Activated CD4-positive, alpha-beta T cell treated with anti-CD3 and anti-CD28 coated beads for 1 hour (primary cell): Measurements from ENCODE around the gene ABR.
"Not testable (repeated sequence)": the region's sequence is repeated elsewhere in the genome, so short reads cannot be mapped to it uniquely, and the experiment has no call there.

Experiments used
- DNase-seq: peaks from one replicate; pipeline ENCODE4 v3.0.0-alpha.2; 2020

The ABR gene

GRCh38 chr17:1147664-1148063 is 32.1 kb downstream of the ABR start:
- DNase-seq: no peak

DNA sequence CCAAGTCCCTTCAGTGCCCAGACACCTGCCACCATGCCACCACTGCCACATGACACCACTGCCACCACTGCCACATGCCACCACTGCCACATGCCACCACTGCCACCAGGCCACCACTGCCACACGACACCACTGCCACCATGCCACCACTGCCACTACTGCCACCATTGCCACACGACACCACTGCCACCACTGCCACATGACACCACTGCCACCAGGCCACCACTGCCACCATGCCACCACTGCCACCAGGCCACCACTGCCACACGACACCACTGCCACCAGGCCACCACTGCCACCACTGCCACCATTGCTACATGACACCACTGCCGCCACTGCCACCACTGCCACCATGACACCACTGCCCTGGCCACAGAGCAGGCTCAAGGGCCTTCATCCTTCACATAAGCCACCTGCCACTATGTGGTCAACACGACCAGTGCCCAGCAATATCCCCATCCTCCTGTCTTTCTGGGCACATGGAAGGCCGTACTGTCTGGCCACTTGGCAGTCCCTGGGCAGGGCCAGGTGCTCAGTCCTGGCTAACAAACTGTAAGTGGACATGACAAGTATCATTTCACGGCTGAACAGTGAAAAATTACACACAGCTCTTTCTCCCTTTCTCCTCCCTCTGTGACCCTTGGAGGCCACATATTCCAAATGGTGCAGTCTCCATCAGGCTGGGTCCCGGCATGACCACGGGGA is 33.1 kb downstream of the ABR start:
- DNase-seq: no peak

DNA sequence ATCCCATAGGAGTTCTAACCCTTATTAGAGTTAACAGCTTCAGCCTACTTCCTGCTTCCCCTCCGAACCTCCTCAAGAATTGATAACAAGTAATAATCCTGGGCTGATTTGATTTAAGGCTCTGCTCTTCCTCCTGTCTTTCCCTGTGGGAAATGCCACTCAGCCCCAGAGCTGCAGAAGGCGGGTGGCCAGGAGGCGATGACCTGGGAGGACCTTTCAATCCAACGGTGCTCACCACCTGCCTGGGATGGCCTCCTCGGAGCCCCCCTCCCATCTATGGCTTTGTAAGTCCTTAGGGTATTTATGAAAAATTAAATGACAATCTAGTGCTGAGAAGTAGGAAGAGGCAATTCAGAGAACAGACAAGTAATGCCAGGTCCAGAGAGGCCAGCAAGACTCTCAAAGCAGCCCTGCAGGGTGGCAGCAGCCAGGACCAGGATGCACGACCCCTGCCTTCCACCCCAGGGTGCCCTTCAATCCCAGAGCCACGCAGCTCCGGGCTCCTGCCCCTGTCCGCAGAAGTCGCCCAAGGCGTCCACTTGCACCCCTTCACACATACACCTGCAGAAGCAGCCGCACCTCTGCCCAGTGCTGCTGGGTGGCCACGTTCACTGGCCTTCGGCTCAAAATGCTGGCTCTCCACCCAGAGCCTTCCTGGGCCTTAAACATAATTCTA is 34.3 kb downstream of the ABR start:
- DNase-seq: no peak

DNA sequence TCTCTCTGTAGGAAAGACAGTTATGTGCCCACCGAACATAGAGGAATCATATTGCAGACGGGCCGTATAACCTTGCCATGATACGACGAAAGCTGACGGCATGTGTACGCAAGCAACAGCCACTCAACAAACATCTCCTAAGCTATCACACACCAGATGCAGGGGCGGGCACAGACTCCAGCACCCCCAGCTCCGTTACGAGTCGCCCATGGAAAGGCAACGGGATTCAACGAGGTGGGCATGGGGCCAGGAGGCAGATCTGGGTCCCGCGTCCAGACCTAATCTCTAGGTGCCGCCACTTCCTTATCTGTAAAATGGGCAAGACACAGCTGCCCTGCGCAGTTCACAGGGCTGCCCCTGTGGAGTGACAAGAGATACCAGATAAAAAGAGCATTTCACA is 35.6 kb downstream of the ABR start:
- no peak for DNase-seq

DNA sequence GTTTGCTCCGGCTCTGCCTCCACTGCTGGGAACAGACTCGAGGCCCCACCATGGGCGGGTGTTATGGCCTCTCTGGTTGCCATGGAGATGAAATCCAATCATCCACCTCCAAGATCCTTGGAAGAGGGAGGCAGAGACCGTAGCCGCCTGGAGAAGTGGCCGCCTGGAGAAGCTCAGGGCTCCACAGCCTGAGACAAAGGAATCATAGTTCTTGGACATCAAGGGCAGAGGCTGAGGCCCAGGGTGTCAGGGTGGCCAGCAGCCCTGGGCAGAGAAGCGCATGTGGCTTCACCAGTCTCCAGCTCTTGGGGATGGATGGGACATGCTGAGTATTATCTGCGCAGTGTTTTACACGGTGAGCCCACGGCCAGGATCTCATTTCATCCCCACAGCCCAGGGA is 36.2 kb downstream of the ABR start:
- DNase-seq: no peak

GRCh38 chr17:1142561-1142971 is 37.2 kb downstream of the ABR start:
- no peak for DNase-seq

- no peak for DNase-seq
These were observed 42.3 kb downstream of the ABR start for GRCh38 chr17:1137465-1137894.

- DNase-seq: no peak
These were observed 43.0 kb downstream of the ABR start for GRCh38 chr17:1136748-1137147.

- DNase-seq: no peak
These were observed 45.0 kb downstream of the ABR start for GRCh38 chr17:1134634-1135324.

DNA sequence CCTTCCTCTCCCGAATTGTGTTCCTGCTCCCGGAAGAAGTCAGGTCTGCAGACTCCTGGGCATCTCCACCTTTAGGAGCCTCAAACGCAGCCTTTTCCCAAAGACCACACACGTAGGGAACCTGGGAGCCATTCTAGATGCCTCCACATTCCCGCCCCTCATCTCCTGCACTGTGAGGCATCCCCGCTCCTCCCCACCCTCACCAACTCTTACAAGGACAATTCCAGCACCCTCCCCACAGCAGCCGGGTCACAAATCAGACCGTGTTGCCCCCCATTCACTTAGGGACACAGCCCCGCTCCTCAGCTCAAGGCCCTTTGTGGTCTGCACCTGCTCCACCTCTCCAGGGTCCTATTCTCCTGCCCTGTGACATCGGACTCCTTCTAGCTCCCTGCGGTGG is 49.6 kb downstream of the ABR start:
- no peak for DNase-seq

DNA sequence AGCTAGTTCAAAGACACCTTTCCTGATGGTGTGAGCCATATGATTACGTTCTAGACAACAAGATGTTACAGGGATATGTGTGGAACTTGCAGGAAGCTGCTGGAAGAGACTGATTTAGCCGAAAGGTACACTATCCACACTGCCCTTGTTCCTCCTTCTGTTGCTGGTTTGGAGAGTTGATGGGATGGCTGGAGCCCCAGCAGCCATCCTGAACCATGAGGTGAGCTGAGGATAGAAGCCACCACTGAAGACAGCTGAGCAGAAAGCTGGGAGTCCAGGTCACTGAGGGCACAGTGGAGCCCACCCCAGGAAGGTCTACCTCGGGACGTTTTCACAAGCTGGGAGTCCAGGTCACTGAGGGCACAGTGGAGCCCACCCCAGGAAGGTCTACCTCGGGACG is 51.3 kb downstream of the ABR start:
- DNase-seq: not testable (repeated sequence)

GRCh38 chr17:1126801-1127550 is 52.8 kb downstream of the ABR start:
- no peak for DNase-seq

GRCh38 chr17:1126250-1126797 is 53.5 kb downstream of the ABR start:
- no peak for DNase-seq

DNA sequence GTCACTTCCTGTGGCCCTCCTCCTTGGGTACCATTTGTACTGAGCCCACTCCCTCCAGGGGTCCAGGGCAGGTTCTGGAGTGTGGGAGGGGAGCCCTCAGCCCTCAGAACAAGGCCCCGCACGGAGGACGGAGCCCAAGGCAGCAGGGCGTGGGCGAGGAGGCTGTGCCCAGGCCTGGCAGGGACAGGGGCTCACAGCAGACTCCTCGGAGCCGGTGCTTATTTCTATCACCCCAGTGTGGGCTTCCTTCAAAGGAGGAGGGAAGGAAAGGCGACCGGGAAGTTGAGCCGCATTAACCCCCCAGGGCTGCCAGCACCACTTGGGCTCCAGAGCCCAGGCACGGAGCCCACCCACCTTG is 54.0 kb downstream of the ABR start:
- no peak for DNase-seq

GRCh38 chr17:1124896-1125787 is 54.6 kb downstream of the ABR start:
- no peak for DNase-seq

DNA sequence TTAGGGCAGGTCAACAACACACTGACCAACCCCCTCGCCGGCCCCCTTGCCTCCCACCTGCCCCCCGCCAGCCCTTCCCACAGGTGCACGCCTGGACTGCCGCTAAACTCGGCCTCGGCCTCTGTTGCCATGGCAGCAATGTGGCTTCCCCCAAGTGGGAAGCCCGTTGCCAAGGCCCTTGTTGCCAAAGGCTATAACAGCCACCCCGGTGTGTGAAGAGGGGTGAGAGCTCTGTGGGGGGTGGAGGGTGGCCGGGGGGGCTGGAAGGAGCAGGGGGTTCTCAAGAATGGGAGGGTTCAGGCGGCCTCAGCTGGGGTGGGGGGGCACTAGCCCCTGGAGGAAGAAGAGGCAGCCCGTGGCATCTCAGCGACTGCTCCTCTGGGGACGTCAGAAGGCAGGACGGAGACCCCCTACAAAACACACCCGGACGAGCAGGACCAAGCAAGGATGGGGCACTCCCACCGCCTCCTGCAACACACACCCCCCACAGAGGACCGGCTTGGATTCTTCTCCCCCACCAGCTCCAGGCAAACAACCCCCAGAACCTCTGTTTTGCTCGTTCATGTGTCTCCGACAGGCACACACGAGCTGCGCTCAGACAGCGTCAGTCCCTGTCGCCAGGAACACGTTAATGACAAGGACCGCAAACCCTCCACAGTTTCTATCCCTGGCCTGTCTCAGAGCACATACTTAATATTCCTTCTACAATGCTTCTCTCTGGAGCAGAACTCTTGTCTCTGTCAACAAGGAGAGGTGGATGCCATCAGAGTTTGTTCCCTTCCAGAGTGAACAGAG is 55.7 kb downstream of the ABR start:
- DNase-seq: no peak

DNA sequence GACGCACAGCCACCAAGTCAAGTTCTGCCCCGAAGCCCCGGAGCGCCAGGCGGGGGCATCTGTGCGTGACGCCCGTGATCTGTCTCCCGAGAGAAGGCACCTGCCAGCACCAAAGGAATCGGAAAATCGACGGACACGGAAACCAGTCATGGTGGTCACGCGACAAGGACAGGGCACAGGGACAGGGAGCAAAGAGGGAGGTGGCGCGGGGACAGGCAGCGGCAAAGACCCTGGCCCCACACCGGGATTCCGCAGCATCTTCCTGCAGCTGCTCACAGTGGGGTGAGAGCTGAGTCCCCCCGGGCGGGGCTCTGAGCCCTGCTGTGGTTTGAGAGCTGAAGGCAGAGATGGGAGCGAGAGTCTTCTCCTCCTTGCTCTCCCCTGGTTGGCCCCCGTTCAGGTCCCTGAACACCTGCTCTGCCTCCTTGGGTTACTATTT is 56.4 kb downstream of the ABR start:
- no peak for DNase-seq

DNA sequence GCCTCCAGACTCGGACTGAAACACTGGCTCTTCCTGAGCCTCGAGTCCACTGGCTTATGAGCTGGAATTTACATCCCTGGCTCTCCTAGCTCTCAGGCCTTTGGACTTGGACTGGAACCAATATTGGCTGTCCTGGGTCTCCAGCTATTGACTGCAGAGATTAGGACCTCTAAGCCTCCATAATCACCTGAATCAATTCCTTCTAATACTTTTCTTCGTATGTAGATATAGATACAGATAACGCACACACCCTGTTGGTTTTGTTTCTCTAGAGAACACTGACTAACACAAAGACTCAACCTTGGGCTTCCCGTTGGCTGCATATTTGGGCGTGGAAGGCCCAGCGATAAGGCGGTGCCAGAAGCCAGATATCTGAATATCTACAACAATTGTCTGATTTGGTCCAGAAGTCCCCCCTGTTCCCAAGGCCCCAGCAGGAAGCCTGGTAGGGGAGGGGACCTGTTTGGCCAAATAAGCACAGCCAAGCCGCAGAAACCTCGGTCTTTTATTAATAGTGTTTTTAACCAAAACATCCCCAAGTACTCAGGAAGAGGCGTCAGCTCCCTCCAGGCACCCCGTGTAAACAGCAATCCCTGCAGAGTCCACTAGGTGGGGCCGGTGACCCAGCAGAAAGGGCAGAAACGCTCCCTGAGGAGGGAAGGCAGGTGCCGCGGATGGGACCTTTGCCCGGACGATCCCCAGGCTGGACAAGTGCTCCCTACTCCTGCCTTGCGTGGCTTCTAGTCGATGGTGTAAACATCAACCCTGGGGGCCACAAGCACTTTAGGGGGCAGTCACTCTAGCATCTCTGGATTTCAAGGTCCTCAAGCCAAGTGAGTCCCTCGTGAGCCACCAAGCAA is 57.0 kb downstream of the ABR start:
- peak; percentile 70 for DNase-seq

GRCh38 chr17:1121442-1121817 is 58.4 kb downstream of the ABR start:
- DNase-seq: not testable (repeated sequence)
